ENCODE results near the gene SENP7. TPM values are rescaled to one million over a fixed set of nuclear protein-coding genes. Genes with fewer than 3 reads are reported as not detected.

The SENP7 gene
- total RNA-seq, 1 donor from 2014 or later, result 26.8 TPM

GRCh38 chr3:101527906-101528305, 14.9 kb upstream of the SENP7 start:
- Mint-ChIP-seq H3K36me3 (ENCODE audit: low read depth) (no peaks in the 10 kb centered on the region), H3K4me1 (no peaks in the 10 kb centered on the region), H3K27ac (ENCODE audit: unreplicated experiment) (no peak overlapping the region), H3K9me3 (peaks cover 3% of the 10 kb centered on the region), H3K27me3 (ENCODE audit: low read depth) (no peaks in the 10 kb centered on the region), H3K4me3 (no peak overlapping the region)
- DNase-seq (ENCODE audit: low read depth, low spot score), result no peak
- TF ChIP-seq CTCF (conservative IDR thresholded peaks at IDR 0.05), result no peak

GRCh38 chr3:101527441-101527840, 14.4 kb upstream of the SENP7 start:
- TF ChIP-seq CTCF (conservative IDR thresholded peaks at IDR 0.05), result no peak

GRCh38 chr3:101521211-101521701, 8.2 kb upstream of the SENP7 start:
- peaks cover 45% of the 10 kb centered on the region for H3K27me3 Mint-ChIP-seq (ENCODE audit: low read depth)
- H3K4me3 Mint-ChIP-seq, result no peak overlapping the region
- H3K4me1 Mint-ChIP-seq, result no peaks in the 10 kb centered on the region
- no peak for DNase-seq (ENCODE audit: low read depth, low spot score)
- no peak overlapping the region for H3K27ac Mint-ChIP-seq (ENCODE audit: unreplicated experiment)
- TF ChIP-seq CTCF (conservative IDR thresholded peaks at IDR 0.05), result no peak
- no peaks in the 10 kb centered on the region for H3K9me3 Mint-ChIP-seq
- no peaks in the 10 kb centered on the region for H3K36me3 Mint-ChIP-seq (ENCODE audit: low read depth)

More at GRCh38 chr3:101527441-101527840, 14.4 kb upstream of the SENP7 start:
- no peak for DNase-seq (ENCODE audit: low read depth, low spot score)
- Mint-ChIP-seq H3K27ac (ENCODE audit: unreplicated experiment) (no peak overlapping the region), H3K36me3 (ENCODE audit: low read depth) (no peaks in the 10 kb centered on the region), H3K4me3 (no peak overlapping the region), H3K4me1 (no peaks in the 10 kb centered on the region), H3K9me3 (peaks cover 3% of the 10 kb centered on the region), H3K27me3 (ENCODE audit: low read depth) (peaks cover under 1% of the 10 kb centered on the region)

GRCh38 chr3:101519685-101520365, 6.8 kb upstream of the SENP7 start:
- Mint-ChIP-seq H3K36me3 (ENCODE audit: low read depth) (no peaks in the 10 kb centered on the region), H3K4me3 (no peak overlapping the region), H3K27me3 (ENCODE audit: low read depth) (peaks cover 55% of the 10 kb centered on the region), H3K27ac (ENCODE audit: unreplicated experiment) (no peak overlapping the region), H3K9me3 (no peaks in the 10 kb centered on the region), H3K4me1 (no peaks in the 10 kb centered on the region)
- TF ChIP-seq CTCF (conservative IDR thresholded peaks at IDR 0.05), result no peak
- DNase-seq (ENCODE audit: low read depth, low spot score), result no peak

GRCh38 chr3:101518421-101518871, 5.4 kb upstream of the SENP7 start:
- Mint-ChIP-seq H3K27ac (ENCODE audit: unreplicated experiment) (no peak overlapping the region), H3K27me3 (ENCODE audit: low read depth) (peaks cover 56% of the 10 kb centered on the region), H3K36me3 (ENCODE audit: low read depth) (no peaks in the 10 kb centered on the region), H3K9me3 (no peaks in the 10 kb centered on the region), H3K4me1 (peaks cover 1% of the 10 kb centered on the region), H3K4me3 (no peak overlapping the region)
- no peak for DNase-seq (ENCODE audit: low read depth, low spot score)
- TF ChIP-seq CTCF (conservative IDR thresholded peaks at IDR 0.05), result no peak

All from neural crest cell (in vitro differentiated cells).